DMS 273 (cell line): ENCODE results near the gene CDH22.

Source experiments
- DNase-seq: peaks from one replicate; lab custom pipeline; 2025; ENCODE audit not compliant: unreplicated experiment; lab: John Stamatoyannopoulos, UW

Gene CDH22

GRCh38 chr20:46200582-46201570, 107.4 kb downstream of the CDH22 start:
- DNase-seq, result no peak

- peak; percentile 41 for DNase-seq
Measured at GRCh38 chr20:46199198-46199597, 109.1 kb downstream of the CDH22 start.

- DNase-seq, result no peak
Measured at GRCh38 chr20:46196990-46197389, 111.3 kb downstream of the CDH22 start.

- peak; percentile 61 for DNase-seq
Measured at GRCh38 chr20:46195264-46196036, 112.8 kb downstream of the CDH22 start.

GRCh38 chr20:46194409-46194808, 113.9 kb downstream of the CDH22 start:
- no peak for DNase-seq

- peak; percentile 76 for DNase-seq
Measured at GRCh38 chr20:46192376-46192944, 115.8 kb downstream of the CDH22 start.

GRCh38 chr20:46191611-46192010, 116.7 kb downstream of the CDH22 start:
- DNase-seq, result no peak

GRCh38 chr20:46191168-46191540, 117.1 kb downstream of the CDH22 start:
- DNase-seq, result peak; percentile 72

- no peak for DNase-seq
Measured at GRCh38 chr20:46190478-46191167, 117.7 kb downstream of the CDH22 start.

GRCh38 chr20:46188866-46189541, 119.3 kb downstream of the CDH22 start:
- DNase-seq, result peak; percentile 70

GRCh38 chr20:46186210-46186609, 122.1 kb downstream of the CDH22 start:
- DNase-seq, result no peak

- no peak for DNase-seq
Measured at GRCh38 chr20:46185353-46185752, 122.9 kb downstream of the CDH22 start.

- no peak for DNase-seq
Measured at GRCh38 chr20:46183768-46184167, 124.5 kb downstream of the CDH22 start.

- peak; percentile 97 for DNase-seq
Measured at GRCh38 chr20:46182276-46183200, 125.8 kb downstream of the CDH22 start.

GRCh38 chr20:46179862-46180261, 128.4 kb downstream of the CDH22 start:
- peak; percentile 36 for DNase-seq

GRCh38 chr20:46178891-46179290, 129.4 kb downstream of the CDH22 start:
- DNase-seq, result no peak

GRCh38 chr20:46177768-46178167, 130.5 kb downstream of the CDH22 start:
- no peak for DNase-seq

- DNase-seq, result peak; percentile 94
Measured at GRCh38 chr20:46176739-46177378, 131.4 kb downstream of the CDH22 start.

- DNase-seq, result no peak
Measured at GRCh38 chr20:46175127-46175494, 133.2 kb downstream of the CDH22 start.
